Upper lobe of right lung (tissue), 1 donor: ENCODE data around the gene MAP2K7. TPM values are rescaled to one million over a fixed set of nuclear protein-coding genes. Genes with fewer than 3 reads are reported as not detected.
"Not testable (repeated sequence)": the region's sequence is repeated elsewhere in the genome, so short reads cannot be mapped to it uniquely, and the experiment has no call there.

Experiments
- ATAC-seq: fragments of 200-7000 bp; cut with Tn5 transposase; one replicate; pipeline ENCODE4 v1.9.1; 2020; ENCODE audit warnings: mild to moderate bottlenecking, moderate library complexity
- DNase-seq: peaks from one replicate; pipeline ENCODE4 v3.0.0-alpha.2; 2020
- H3K27ac ChIP-seq: fragments of 200-600 bp; one replicate; pipeline ENCODE4 v1.8.0; 2022
- H3K27me3 ChIP-seq: fragments of 200-600 bp; one replicate; pipeline ENCODE4 v1.8.0; 2022; ENCODE audit warnings: mild to moderate bottlenecking
- H3K36me3 ChIP-seq: fragments of 200-600 bp; one replicate; pipeline ENCODE4 v1.8.0; 2022
- H3K4me1 ChIP-seq: fragments of 200-600 bp; one replicate; pipeline ENCODE4 v1.8.0; 2022
- H3K4me3 ChIP-seq: fragments of 200-600 bp; one replicate; pipeline ENCODE4 v1.8.0; 2022; ENCODE audit warnings: mild to moderate bottlenecking
- H3K9me3 ChIP-seq: fragments of 200-600 bp; one replicate; pipeline ENCODE4 v1.8.0; 2022
- CTCF ChIP-seq: fragments of 200-600 bp; IDR thresholded peaks from one replicate; pipeline ENCODE4 v1.8.0; 2022; ENCODE audit warnings: antibody characterized with exemption
- intact Hi-C: fragments of 100-400 bp; cut with DNase I; formaldehyde crosslinking; loops from one replicate; pipeline ENCODE4 v1.11.0; 2022
- total RNA-seq: library from RNA; stranded (reverse); fragmentation: NEBNext Ultra II Directional; extraction: Animal tissue kit (Norgen Biotek cat#: 25700); gene quantifications from one replicate; pipeline ENCODE4 v1.2.1, GENCODE V29; 2021
- donor health status: DM: no; HTN: yes; CAD: no; lungs with severe emphysema.

Gene MAP2K7
- total RNA-seq, 1 donor from 2014 or later, result 36.4 TPM

GRCh38 chr19:7885818-7886217 is 17.9 kb upstream of the MAP2K7 start:
- DNase-seq, result no peak
- no peak overlapping the region for H3K27ac ChIP-seq
- peaks cover 7% of the 10 kb centered on the region for H3K4me1 ChIP-seq
- intact Hi-C loops, result no loop called here
- ATAC-seq, result no peak
- H3K27me3 ChIP-seq, result peaks cover 14% of the 10 kb centered on the region
- H3K9me3 ChIP-seq, result no peaks in the 10 kb centered on the region
- no peak for TF ChIP-seq CTCF
- H3K4me3 ChIP-seq, result no peak overlapping the region
- H3K36me3 ChIP-seq, result no peaks in the 10 kb centered on the region

GRCh38 chr19:7887408-7888144 is 16.1 kb upstream of the MAP2K7 start:
- Histone ChIP-seq H3K4me1 (peaks cover 7% of the 10 kb centered on the region), H3K4me3 (no peak overlapping the region), H3K27me3 (peaks cover 14% of the 10 kb centered on the region), H3K36me3 (no peaks in the 10 kb centered on the region), H3K9me3 (no peaks in the 10 kb centered on the region), H3K27ac (no peak overlapping the region)
- no peak for DNase-seq
- ATAC-seq, result no peak
- intact Hi-C loops, result no loop called here
- TF ChIP-seq CTCF, result no peak

- peak within 1 kb of the TSS; percentile 55 for H3K27ac ChIP-seq
- peaks cover 7% of the 10 kb centered on the region for H3K4me1 ChIP-seq
- TF ChIP-seq CTCF, result no peak
- ATAC-seq (peak; percentile 97), DNase-seq (peak; percentile 90)
- H3K4me3 ChIP-seq, result peak within 1 kb of the TSS; percentile 53
- H3K36me3 ChIP-seq, result no peaks in the 10 kb centered on the region
- peaks cover 14% of the 10 kb centered on the region for H3K27me3 ChIP-seq
- H3K9me3 ChIP-seq, result no peaks in the 10 kb centered on the region
- intact Hi-C loops, result no loop called here
These were observed 15.4 kb upstream of the MAP2K7 start, which contains the start of gene LRRC8E for GRCh38 chr19:7888145-7888825. LRRC8E (plus strand) TSS chr19:7888510; CDS start chr19:7895604, 7,094 bp downstream.

GRCh38 chr19:7888826-7889217 is 14.9 kb upstream of the MAP2K7 start:
- Histone ChIP-seq H3K4me1 (peaks cover 7% of the 10 kb centered on the region), H3K27ac (peak overlapping the region; percentile 55), H3K9me3 (no peaks in the 10 kb centered on the region), H3K4me3 (peak overlapping the region; percentile 53), H3K27me3 (peaks cover 14% of the 10 kb centered on the region), H3K36me3 (no peaks in the 10 kb centered on the region)
- intact Hi-C loops, result no loop called here
- ATAC-seq, result no peak
- no peak for DNase-seq
- TF ChIP-seq CTCF, result no peak

- H3K4me1 ChIP-seq, DNase-seq, H3K4me3 ChIP-seq, intact Hi-C loops, H3K27ac ChIP-seq, ATAC-seq, H3K27me3 ChIP-seq, H3K36me3 ChIP-seq, H3K9me3 ChIP-seq: not testable (repeated sequence)
These were observed 10.1 kb upstream of the MAP2K7 start for GRCh38 chr19:7893362-7894101.
